Measurements from ENCODE around the gene STAT6. TPM values are rescaled to one million over a fixed set of nuclear protein-coding genes. Genes with fewer than 3 reads are reported as not detected.
A peak's percentile ranks its signal among the peaks of the same experiment; 100 is the strongest.
"Not testable (repeated sequence)": the region's sequence is repeated elsewhere in the genome, so short reads cannot be mapped to it uniquely, and the experiment has no call there.

STAT6 gene
- total RNA-seq, 1 donor from 2014 or later = 4.7 TPM

DNA sequence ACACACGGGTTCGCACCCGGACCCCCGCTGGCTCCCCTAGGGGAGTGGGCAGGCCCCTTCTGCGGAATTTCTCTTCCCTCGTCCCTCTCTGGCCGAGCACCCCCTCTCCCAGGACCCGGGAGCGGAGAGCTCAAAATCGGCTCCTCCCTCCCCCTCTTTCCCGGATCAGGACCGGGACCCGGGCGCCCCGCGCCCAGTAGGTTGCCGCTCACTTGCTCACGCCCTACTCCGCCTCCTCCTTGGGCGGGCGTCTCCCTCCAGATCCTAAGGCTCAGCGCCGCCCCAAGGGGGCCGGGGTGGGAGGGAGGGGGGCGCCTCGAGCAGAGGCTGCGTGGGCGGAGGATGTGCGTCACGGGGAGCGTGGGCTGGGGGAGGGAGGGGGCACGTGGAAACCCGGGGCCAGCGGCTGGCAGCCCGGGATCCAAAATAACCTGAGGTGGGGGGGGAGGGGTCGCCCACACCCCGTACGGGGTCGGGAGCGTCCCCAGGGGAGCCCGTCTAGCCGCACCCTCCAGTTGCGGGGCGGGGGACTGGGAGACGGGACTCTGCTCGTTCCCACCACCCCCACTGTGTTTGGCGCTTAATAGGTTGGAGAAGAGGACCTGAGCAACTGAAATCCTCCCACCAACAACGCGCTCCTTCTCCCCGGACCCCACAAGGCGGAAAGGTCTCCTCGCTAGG is 24.0 kb downstream of the STAT6 start:
- DNase-seq = peak; percentile 56

DNA sequence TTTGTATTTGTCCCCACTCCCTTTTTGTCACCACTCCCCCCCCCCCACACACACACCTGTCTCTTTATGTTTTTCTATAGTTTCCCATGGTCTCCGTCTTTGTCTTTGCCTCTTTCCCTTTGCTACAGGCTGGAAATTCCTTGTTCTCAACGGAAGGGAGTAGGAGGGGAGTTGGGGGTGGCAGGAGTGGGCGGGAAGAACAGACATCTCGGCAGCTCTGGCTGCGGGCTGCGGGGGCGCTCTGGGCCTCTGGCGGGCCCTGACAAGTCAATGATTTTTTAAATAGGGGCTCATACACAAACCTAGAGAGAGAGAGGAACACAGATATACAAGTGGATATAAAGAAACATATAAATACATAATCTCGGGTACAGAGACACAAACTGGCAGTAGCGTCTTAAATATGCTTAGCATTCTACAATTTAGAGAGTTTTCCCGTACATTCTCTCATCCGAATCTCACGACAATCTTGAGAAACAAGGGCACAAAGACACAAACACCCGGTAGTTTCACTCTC is 24.6 kb downstream of the STAT6 start:
- DNase-seq = peak; percentile 40

DNA sequence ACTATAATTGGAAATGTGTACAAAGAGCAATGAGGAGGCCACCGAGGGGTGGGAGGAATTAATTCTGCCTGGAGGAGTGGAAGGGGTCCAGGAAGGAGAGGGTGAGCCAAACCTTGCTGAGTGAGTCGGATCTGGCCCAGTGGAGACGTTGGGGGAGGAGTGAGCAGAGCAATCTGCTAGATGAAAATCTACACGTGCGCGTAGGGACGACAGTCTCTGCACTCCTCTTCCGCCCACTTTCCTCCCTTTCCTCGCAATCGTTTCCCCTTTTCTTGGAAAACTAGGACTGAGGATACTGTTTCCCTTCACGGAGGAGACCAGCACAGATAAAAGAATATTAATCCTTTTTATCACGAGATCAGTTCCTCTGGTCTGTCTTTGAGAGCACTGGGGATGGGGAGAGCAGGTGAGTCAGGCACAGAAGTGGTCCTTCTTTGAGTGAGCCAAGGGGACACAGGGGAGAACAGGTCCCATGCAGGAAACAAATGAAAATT is 25.1 kb downstream of the STAT6 start:
- no peak for DNase-seq

DNA sequence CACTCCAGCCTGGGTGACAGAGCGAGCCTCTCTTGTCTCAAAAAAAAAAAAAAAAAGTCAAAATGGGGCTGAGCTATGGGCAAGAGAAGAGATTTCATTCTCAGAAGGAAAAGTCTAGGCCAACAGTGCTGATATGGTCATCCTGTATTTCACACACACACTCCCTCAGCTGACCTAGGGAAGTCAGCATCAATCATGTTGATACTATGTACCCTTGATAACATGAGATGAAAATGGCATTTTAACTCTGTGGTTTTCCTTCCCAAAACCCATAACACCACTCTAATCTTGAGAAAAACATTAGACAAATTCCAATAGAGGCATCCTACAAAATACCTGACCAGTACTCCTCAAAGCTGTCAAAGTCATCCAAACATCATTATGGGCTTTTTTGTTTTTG is 30.3 kb downstream of the STAT6 start:
- no peak for DNase-seq

DNA sequence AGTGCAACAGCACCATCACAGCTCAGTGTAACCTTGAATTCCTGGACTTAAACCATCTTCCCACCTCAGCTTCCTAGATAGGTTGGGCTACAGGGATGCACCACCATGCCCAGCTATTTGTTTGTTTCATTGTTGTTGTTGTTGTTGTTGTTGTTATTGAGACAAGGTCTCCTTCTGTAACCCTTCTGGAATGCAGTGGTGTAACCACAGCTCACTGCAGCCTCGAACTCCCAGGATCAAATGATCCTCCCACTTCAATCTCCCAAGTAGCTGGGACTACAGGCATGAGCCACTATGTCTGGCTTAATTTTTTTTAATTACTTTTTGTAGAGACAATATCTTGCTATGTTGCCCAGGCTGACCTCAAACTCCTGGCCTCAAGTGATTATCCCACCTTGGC is 31.3 kb downstream of the STAT6 start:
- no peak for DNase-seq

DNA sequence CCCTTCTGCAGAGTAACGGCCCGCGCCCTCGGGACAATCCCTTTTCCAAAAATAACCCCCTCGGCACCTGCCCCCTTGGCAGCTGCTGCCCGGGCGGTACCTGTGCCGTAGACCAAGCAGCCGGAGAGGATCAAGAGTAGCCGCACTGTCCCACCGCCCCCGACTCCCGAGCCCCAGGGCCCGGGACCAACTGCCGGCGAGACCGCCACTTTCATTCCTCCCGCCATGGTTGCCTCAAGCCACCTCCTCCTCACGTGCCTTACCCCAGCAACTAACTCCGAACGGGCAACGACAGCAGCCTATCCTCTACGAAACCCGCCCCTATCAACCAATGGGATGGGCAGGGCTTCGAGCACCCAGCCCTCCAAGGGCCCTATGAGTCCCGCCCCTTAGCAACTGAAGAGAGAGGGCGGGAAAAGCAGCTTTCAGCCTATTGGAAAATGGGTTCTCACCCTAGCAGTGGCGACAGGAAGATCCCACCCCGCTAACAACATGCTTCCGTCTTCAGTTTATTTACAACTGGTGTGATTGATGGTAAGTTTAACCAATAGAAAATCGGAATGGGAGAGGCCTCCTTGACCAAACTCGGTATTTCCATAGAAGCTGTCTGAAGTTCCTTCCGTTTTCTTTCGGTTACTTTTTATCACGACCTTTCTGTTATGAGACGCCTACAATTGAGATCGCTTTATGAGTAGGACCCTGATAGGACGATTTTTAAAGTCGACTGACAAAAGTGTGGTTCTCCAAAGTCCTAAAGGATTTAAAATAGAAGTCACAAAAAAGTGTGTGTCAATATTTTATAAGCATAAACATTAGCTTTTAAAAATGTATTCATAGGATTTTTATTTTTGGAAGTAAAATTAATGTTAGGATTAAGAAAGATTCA is 32.4 kb downstream of the STAT6 start, which contains the start of gene NEMP1:
Gene NEMP1 (minus strand): TSS at position 273 of the 886 bp plus-strand sequence. CDS start 46 bp downstream, at position 227.
- DNase-seq = peak; percentile 98

DNA sequence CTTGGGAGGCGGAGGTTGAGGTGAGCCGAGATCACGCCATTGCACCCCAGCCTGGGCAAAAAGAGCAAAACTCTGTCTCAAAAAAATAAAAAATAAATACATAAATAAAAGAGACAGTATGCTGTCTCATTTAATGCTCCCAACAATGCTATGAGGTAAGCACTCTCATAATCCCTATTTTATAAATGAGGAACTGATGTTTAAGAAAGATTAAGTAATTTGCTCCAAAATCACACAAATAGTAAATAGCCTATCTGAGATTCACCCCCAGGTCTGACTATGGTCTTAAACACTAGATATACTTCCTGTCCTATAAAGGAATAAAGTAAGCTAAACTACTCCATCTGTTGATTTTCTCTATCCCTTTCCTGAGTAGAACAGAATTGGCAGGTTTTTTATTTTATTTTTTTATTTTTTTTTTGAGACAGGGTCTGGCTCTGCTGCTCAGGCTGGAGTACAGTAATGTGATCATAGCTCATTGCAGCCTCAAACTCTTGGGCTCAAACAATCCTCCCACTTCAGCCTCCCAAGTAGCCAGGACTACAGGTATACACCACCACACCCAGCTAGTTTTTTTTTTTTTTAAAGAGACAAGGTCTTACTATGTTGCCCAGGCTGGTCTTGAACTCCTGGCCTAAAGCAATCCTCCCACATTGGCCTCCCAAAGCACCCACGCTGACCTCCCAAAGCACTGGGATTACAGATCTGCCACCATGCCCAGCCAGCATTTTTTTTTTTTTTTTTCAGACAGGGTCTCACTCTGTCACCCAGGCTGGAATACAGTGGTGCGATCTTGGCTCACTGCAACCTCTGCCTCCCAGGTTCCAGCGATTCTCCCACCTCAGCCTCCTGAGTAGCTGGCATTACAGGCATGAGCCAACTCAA is 37.4 kb downstream of the STAT6 start:
- DNase-seq = not testable (repeated sequence)

DNA sequence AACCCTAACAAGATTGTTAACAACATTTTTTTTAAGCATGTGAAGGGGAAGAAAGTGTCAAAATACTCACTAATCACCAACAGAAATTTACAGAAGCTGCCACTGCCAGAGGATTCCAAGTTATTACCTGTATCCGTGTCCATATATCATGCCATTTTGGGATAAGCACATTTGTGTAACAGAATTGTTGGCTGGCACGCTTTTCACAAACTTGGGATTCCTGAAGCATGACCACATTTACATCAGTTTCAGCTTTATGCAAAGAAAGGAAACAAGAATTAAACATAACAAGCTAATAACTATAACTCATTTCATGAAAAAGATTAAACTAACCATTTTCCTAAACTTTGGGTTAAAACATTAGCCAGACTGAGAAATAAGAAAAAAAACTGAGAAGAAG is 38.5 kb downstream of the STAT6 start:
- DNase-seq = no peak

DNA sequence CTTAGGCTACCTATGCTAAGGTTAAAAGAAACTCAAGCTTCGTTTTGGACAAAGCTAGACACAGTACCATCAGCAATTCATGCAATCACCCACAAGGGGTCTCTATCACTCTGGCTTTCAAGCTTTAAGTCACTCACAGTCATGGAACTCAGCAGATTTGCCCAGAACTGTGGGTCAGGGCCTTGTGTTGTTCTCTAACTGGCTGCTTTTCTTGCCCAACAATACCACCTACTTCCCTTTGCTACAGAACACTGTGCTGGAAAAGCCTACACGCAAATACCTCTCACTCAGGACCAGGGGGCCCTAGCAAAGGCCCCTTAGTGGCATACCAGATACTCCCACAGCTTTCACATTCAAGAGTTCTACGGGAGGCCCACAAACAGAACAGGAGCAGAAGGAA is 41.6 kb downstream of the STAT6 start:
- DNase-seq = peak; percentile 22

DNA sequence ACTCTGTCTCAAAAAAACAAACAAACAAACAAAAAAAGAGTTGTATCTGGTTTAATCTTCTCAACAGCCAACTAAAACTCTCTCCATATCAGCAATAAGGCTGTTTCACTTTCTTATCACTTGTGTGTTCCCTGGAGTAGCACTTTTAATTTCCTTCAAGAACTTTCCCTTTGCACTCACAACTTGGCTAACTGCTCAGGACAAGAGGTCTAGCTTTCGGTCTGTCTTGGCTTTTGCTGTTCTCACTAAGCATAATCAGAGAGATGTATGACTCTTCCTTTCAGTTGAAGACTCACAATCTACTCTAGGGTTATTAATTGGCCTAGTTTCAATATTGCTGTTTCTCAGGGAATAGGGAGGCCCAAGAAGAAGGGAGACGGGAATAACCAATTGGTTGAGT is 44.9 kb downstream of the STAT6 start:
- DNase-seq = no peak

DNA sequence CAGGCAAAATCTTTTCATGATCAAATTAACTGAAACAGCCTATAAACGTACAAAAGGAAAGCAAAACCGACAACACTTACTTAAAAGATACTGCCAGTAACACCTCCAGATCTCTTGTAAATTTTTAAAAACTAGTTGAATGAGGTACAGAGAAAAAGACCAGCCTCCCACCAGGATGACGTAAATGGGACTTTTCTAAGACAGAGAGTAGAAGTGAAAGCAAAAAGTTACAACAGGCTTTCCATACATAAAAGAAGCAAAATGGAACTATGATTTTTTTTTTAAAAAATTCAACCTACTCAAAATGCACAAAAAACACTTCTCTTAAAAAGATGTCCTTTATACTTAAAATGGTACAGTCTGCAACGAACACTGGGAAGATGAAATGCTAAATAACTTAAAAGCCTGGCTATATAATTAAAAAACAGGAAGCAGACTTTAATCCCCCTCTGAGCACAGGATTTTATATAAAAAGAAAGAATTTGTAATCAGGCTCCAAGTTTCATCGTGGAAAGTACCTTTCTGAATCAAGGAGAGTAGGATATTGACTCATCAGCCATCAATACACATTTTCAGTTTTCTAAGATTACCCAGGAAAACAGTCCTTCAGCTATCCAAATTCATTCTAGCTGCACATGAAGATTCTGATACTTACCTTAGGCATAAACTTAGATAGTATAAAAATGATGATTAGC is 47.0 kb downstream of the STAT6 start:
- DNase-seq = no peak

DNA sequence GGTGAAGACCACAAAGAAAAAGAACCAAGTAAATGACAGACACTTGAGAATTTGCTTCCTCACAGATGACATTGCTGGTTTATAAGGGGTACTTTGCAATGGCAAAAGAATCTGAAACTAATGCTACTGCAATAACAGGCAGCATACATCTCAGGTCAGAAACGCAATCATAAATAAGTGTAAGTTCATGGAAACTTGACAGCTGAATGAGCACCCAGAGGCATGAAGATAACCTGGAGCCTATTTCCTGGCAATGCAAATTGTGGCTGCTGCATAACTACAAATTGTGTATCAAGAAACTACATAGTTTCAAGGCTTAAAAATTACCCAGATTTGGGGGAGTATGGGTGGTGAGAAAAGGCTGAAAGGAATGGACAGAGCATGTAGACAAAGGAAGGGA is 52.7 kb downstream of the STAT6 start:
- DNase-seq = no peak

DNA sequence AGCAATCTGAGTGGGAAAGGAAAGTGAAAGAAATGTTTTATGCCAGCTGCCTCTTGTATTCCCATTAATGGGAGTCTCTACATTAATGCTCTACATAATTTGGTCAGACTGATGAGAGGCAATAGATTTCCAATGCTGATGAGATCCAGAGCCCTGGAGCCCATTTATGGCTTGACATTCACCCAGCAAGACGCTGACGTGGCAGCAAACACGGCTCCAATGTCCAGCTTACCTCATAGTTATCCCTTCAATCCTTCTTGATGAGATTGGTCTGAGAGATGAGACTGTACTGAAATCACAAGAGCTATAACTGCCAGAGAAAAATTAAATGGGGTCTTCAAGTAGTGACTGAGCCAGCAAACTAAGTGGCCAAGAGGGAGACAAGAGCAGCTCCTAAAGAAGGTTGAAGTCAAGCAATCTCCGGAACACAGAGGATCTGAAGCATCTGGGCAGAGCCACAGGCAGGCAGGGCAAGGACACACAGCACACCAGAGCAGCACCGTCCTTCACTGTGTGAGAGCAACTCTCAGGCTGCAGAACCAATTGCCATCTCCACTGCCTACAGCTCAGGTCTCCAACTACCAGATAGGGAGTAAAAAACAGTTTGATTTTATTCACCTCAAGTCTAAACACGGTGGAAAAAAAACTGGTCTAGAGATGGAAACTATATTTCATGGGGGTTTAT is 54.0 kb downstream of the STAT6 start:
- no peak for DNase-seq

DNA sequence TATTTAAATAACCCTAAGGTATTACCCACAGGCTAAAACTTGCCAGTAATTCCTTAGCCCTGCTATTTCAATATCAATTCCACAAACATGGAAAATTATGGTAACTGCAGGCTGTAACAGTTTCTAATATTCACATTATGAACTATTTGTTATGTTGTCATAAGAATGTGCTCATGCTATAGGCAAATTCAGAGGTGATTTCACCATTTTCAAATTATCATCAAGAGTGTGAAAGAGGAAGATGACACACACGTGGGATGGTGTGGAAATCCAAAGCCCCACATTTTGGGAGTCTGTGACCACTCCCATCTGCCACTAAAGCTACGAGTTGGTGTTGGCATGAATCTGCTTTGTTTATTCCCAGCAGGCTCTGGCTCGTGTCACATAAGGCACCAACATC is 55.3 kb downstream of the STAT6 start:
- DNase-seq = no peak

DNA sequence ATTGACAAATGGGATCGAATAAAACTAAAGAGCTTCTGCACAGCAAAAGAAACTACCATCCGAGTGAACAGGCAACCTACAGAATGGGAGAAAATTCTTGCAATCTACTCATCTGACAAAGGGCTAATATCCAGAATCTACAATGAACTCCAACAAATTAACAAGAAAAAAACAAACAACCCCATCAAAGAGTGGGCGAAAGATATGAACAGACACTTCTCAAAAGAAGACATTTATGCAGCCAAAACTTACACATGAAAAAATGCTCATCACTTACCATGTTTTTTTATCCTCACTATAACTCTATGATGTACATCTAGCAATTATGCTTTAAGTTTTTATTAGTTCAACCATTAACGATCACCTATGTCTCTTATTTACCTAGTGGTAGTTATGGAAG is 57.3 kb downstream of the STAT6 start:
- not testable (repeated sequence) for DNase-seq

DNA sequence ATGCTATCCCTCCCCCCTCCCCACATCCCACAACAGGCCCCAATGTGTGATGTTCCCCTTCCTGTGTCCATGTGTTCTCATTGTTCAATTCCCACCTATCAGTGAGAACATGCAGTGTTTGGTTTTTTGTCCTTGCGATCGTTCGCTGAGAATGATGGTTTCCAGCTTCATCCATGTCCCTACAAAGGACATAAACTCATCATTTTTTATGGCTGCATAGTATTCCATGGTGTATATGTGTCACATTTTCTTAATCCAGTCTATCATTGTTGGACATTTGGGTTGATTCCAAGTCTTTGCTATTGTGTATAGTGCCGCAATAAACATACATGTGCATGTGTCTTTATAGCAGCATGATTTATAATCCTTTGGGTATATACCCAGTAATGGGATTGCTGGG is 58.0 kb downstream of the STAT6 start:
- DNase-seq = not testable (repeated sequence)

DNA sequence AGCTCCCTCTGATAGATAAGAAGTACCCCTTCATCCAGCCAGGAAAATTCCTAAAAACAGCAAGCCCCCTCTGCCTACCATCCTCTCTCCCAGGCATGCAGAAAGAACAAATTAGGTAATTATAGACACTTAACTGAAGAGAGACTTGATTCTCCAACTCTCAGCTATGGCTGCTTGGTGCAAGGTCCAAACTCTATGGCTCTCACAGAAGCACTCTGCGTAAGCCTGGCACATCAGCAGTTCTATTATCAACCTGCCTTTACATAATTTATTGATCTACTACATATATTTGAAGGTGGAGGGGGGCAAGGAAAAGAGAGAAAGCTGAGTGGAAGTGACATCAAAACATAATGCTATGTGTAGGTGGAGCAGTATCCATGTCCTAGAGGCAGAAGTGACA is 60.2 kb downstream of the STAT6 start:
- no peak for DNase-seq

DNA sequence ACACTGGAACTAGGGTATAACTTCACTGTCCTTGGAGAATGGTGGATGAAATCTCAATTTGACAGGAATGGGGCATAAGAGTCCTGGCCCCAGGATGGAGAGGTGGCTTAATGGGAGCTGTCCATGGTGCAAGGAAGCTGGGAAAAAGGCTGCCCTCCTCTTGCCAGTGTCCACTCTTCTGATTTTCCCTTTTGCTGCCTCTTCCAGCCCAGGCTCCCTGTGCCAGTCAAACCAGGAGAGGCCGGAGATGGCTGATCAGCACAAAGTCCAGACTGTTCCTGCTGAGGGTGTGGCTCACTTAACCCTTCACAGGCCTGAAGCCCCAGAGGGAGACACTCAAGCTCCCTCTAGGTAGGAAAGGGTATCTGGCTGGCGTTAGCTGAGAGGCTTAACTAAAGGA is 61.3 kb downstream of the STAT6 start, which contains the start of gene MYO1A:
Gene MYO1A (minus strand): TSS at position 240 of the 400 bp plus-strand sequence. CDS start 1,806 bp downstream, outside the sequence.
- no peak for DNase-seq

DNA sequence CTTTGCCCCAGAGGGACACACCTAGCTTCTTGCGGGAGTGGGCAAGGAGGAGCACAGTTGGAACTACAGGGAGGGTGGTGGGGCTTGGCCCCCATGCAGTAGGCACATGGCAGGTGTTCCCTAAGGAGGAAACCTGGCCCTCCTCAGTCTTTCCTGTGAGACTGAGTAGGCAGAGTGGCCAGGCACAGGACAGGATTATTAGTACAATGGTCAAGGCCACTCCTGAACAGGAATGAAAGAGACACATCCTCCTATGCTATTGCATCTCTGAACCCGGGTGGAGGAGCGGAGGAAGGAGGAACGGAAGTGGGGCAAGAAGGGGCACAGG is 62.1 kb downstream of the STAT6 start:
- DNase-seq = no peak

DNA sequence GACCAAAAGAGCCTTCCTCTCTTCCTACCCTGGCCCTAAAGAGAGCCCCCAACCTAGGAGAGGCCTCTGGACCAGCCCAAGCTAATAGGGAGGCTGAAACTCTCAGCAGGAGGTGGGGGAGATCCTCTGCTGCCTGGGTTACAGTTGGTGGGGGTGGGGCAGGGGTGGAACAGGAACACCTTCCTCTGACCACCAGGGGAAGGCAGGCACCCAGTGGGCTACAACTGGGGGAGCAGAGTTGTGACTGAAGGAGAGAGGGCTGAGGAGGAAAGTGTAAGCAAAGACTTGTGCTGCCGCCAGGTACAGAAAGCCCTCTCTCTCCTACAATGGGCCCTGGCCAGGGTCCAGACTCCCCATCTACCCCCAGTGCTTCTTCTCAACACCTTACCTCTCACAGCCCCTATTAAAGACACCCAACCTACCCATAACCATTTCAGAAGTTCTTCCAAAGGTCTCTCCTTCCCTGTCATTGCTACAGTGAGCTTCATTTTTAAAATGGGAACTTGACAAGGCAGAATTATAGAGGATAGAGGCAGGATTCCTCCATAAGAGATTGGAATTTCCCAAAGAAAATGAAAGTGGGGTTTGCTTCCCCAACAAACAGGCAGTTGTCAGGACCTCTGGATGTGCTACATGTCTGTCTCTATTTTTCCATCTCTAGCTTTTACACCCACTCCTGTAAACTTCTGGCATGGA is 62.6 kb downstream of the STAT6 start:
- no peak for DNase-seq
